SU-DHL-6 (cell line): ENCODE results near the gene CBX1.

Experiments used
- CTCF ChIP-seq: fragments of 200-600 bp; sonication (generic); IDR thresholded peaks from one replicate; pipeline ENCODE4 v1.5.1; 2017; ENCODE audit warnings: antibody characterized with exemption, mild to moderate bottlenecking, low read length, moderate library complexity; ENCODE audit not compliant: insufficient read depth, poor library complexity, severe bottlenecking
- EZH2phosphoT487 ChIP-seq: fragments of 200-600 bp; sonication (generic), shearing (Covaris generic); conservative IDR thresholded peaks from 2 replicates; pipeline ENCODE4 v1.6.1; 2018; ENCODE audit warnings: mild to moderate bottlenecking, antibody characterized with exemption, low read length, moderate library complexity, mixed read lengths

- TF ChIP-seq CTCF (no peak), EZH2phosphoT487 (no peak)
Measured at GRCh38 chr17:48144976-48145798, 43.9 kb upstream of the CBX1 start.
